OCI-LY3 (cell line): ENCODE results near the gene SELE.

Experiments used
- EZH2phosphoT487 ChIP-seq: fragments of 200-600 bp; shearing (Covaris generic); IDR thresholded peaks from 2 replicates; pipeline ENCODE4 v1.6.1; 2018; ENCODE audit warnings: antibody characterized with exemption, mixed run types, low read depth
- TF ChIP-seq, protein P1 (sequence below): fragments of 200-600, 300-600 bp; sonication (generic); IDR thresholded peaks from 2 replicates; pipeline ENCODE4 v1.5.1; 2014; ENCODE audit warnings: antibody characterized with exemption, low read length, low read depth

- TF ChIP-seq, protein P1, sequence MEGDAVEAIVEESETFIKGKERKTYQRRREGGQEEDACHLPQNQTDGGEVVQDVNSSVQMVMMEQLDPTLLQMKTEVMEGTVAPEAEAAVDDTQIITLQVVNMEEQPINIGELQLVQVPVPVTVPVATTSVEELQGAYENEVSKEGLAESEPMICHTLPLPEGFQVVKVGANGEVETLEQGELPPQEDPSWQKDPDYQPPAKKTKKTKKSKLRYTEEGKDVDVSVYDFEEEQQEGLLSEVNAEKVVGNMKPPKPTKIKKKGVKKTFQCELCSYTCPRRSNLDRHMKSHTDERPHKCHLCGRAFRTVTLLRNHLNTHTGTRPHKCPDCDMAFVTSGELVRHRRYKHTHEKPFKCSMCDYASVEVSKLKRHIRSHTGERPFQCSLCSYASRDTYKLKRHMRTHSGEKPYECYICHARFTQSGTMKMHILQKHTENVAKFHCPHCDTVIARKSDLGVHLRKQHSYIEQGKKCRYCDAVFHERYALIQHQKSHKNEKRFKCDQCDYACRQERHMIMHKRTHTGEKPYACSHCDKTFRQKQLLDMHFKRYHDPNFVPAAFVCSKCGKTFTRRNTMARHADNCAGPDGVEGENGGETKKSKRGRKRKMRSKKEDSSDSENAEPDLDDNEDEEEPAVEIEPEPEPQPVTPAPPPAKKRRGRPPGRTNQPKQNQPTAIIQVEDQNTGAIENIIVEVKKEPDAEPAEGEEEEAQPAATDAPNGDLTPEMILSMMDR = no peak
- no peak for TF ChIP-seq EZH2phosphoT487
These were observed 34.9 kb downstream of the SELE start for GRCh38 chr1:169698976-169699375.
